Transverse colon (tissue), 3 donors: ENCODE measurements around the gene EWSR1.

Experiments
- POLR2A ChIP-seq: fragments of 450-650 bp; IDR thresholded peaks from one replicate; pipeline ENCODE4 v1.6.1; 2016; ENCODE audit warnings: antibody characterized with exemption, mild to moderate bottlenecking, moderate library complexity
- TF ChIP-seq, protein P1 (sequence below), 5 experiments: fragments of 200-600 bp in 3 of 5; fragments of 450-650 bp in 2 of 5; sonication (generic) in 3 of 5; IDR thresholded peaks; 1 replicate in 2 of 5; 2 replicates in 3 of 5; pipeline ENCODE4 v1.5.1; 2016 to 2017; ENCODE audit warnings: antibody characterized with exemption in 5 of 5, inconsistent platforms in 3 of 5, mild to moderate bottlenecking in 2 of 5, moderate library complexity in 1 of 5

DNA sequence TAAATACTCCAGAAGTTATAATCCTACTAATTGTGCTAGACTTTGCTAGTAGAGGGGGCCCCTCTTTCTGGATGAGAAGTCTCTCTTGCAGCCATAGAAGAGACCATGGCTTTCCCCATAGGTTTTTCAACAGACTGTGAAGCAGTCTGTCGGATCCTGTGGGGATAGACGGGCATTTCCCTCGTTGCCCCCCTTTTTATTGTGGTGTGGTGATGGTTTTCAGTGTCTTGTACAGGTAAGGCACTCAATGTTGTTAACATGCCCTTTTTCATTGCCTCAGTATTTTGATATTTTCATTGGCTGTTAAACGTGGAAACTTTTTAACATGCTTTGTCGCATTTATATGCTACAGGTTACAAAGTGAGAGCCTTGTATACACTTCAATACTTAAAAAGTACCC, 22.0 kb downstream of the EWSR1 start:
- TF ChIP-seq, protein P1, sequence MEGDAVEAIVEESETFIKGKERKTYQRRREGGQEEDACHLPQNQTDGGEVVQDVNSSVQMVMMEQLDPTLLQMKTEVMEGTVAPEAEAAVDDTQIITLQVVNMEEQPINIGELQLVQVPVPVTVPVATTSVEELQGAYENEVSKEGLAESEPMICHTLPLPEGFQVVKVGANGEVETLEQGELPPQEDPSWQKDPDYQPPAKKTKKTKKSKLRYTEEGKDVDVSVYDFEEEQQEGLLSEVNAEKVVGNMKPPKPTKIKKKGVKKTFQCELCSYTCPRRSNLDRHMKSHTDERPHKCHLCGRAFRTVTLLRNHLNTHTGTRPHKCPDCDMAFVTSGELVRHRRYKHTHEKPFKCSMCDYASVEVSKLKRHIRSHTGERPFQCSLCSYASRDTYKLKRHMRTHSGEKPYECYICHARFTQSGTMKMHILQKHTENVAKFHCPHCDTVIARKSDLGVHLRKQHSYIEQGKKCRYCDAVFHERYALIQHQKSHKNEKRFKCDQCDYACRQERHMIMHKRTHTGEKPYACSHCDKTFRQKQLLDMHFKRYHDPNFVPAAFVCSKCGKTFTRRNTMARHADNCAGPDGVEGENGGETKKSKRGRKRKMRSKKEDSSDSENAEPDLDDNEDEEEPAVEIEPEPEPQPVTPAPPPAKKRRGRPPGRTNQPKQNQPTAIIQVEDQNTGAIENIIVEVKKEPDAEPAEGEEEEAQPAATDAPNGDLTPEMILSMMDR (IDR thresholded peaks at IDR 0.05): no peak
- no peak for TF ChIP-seq POLR2A
